Heart left ventricle (tissue), 16 donors: ENCODE measurements around the gene PNPO. TPM values are rescaled to one million over a fixed set of nuclear protein-coding genes. Genes with fewer than 3 reads are reported as not detected.
"Not testable (repeated sequence)": the region's sequence is repeated elsewhere in the genome, so short reads cannot be mapped to it uniquely, and the experiment has no call there.

Source experiments
- ATAC-seq, 4 donors: fragments of 200-7000 bp; cut with Tn5 transposase; one replicate each; pipeline ENCODE4 v1.9.1; 2020 to 2022; ENCODE audit warnings: moderate library complexity in 4 of 4, mild to moderate bottlenecking in 3 of 4, moderate number of reproducible peaks in 1 of 4
- DNase-seq, 5 donors: peaks; one replicate each; pipeline ENCODE4 v3.0.0-alpha.2; 2020
- H3K27ac ChIP-seq, 12 donors: fragments of 200-600 bp; sonication (generic) in 4 of 12; one replicate each; pipeline versions ENCODE4 v1.5.0 to v1.8.0; 2016 to 2022; ENCODE audit warnings: mild to moderate bottlenecking in 2 of 12
- H3K27me3 ChIP-seq, 9 donors: fragments of 200-600 bp; sonication (generic) in 2 of 9; one replicate each; pipeline versions ENCODE4 v1.5.1 to v1.8.0; 2016 to 2022; ENCODE audit warnings: mild to moderate bottlenecking in 3 of 9
- H3K36me3 ChIP-seq, 9 donors: fragments of 200-600 bp; sonication (generic) in 2 of 9; one replicate each; pipeline versions ENCODE4 v1.5.0 to v1.8.0; 2018 to 2022; ENCODE audit warnings: mild to moderate bottlenecking in 2 of 9
- H3K4me1 ChIP-seq, 12 donors: fragments of 200-600 bp; sonication (generic) in 4 of 12; one replicate each; pipeline versions ENCODE4 v1.5.0 to v1.8.0; 2016 to 2022; ENCODE audit warnings: mild to moderate bottlenecking in 3 of 12
- H3K4me3 ChIP-seq, 12 donors: fragments of 200-600 bp; sonication (generic) in 4 of 12; one replicate each; pipeline versions ENCODE4 v1.5.0 to v1.8.0; 2017 to 2022; ENCODE audit warnings: mild to moderate bottlenecking in 9 of 12, moderate library complexity in 4 of 12
- H3K9me3 ChIP-seq, 12 donors: fragments of 200-600 bp; sonication (generic) in 4 of 12; one replicate each; pipeline versions ENCODE4 v1.5.0 to v1.8.0; 2016 to 2022; ENCODE audit warnings: mild to moderate bottlenecking in 1 of 12
- CTCF ChIP-seq, 12 donors: fragments of 200-600 bp; sonication (generic) in 4 of 12; IDR thresholded peaks; one replicate each; pipeline versions ENCODE4 v1.5.0 to v1.8.0; 2018 to 2022; ENCODE audit warnings: antibody characterized with exemption in 12 of 12, mild to moderate bottlenecking in 5 of 12
- POLR2A ChIP-seq, 2 donors: fragments of 450-650 bp; IDR thresholded peaks; one replicate each; pipeline ENCODE4 v1.6.1; 2017; ENCODE audit warnings: antibody characterized with exemption in 2 of 2, mild to moderate bottlenecking in 2 of 2, moderate library complexity in 2 of 2
- WGBS, 4 donors: extraction: QIAGEN DNeasy Blood & Tissue Kit in 2 of 4; methylation state at CpG; one replicate each; pipeline versions ENCODE4 v1.1.5 to v1.1.7; 2013 to 2018; 5-methylcytosine and 5-hydroxymethylcytosine counted together
- intact Hi-C, 10 donors: fragments of 100-400 bp; cut with DNase I; formaldehyde crosslinking; loops; one replicate each; pipeline versions ENCODE4 v1.11.1 to v1.14.2; 2022
- polyA plus RNA-seq, 2 donors: library from polyadenylated mRNA; stranded (reverse); fragments of 200-250 nt; gene quantifications; one replicate each; pipeline ENCODE4 v1.2.3, GENCODE V29; 2013
- total RNA-seq, 9 donors: library from RNA; depleted of rRNA in 2 of 9; stranded (reverse); fragments of >200 nt in 2 of 9; fragmentation: NEBNext Ultra II Directional in 3 of 9; extraction: Animal tissue kit (Norgen Biotek cat#: 25700) in 3 of 9; gene quantifications; one replicate each; pipeline versions ENCODE4 v1.1.0 to v1.2.4, GENCODE V29; 2016 to 2023
- donor health status: ischemic (EF 13 %, LVEDD 7.1; RV severe dilation, severe dysfunction).
- donor health status: healthy with polysubstance abuse.
- donor health status: DM: no; HTN: yes; CAD: no.
- donor health status: DM: no; HTN: no; CAD: no.
- donor health status: ischemic (EF 25% LVEDD 6.9; RV normal size, moderate dysfunction).
- donor health status: ischemic (EF 25% LVEDD 5.7; RV mildly dilated, moderate dysfunction).
- donor health status: healthy.
- donor health status: DM: yes; HTN: yes; CAD: no.
- donor health status: ischemic (EF 35%, LVEDD 5.7; RV mildly dilated, moderate dysfunction).
- donor health status: nonischemic (EF 11% LVEDD 7.7; RV severe dilation, severe dysfunction).
- donor health status: DM: yes; HTN: yes; CAD: no.
- donor health status: PGD.
- donor health status: ischemic (EF 29% LVEDD 5.4; RV normal size, mild dysfunction).
- donor health status: nonischemic (EF 23%, LVEDD 6.1; RV moderate dilation, normal function).

Gene PNPO
- total and polyA plus RNA-seq, 11 donors, result 12.6 to 45.0 (median 29.7) TPM

GRCh38 chr17:47987240-47987835 lies 46.0 kb downstream of the PNPO start:
- TF ChIP-seq POLR2A (IDR thresholded peaks at IDR 0.05), result no peak
- TF ChIP-seq CTCF (IDR thresholded peaks at IDR 0.05), result no peak
- H3K4me1 ChIP-seq, result peaks cover 0 to 36% (median 18%) of the 10 kb centered on the region in 12 donors
- H3K4me3 ChIP-seq, result no peak overlapping the region
- ATAC-seq, result peak in 3 of 4 donors; percentile 44 to 57 (median 54)
- WGBS, 4 donors, result 54 to 62% (median 56%) methylated on average over 17 of the region's 17 CpGs
- no peaks in the 10 kb centered on the region for H3K9me3 ChIP-seq
- intact Hi-C loops, result no loop called here
- H3K36me3 ChIP-seq, result peaks cover 0 to 21% (median 5%) of the 10 kb centered on the region in 9 donors
- H3K27me3 ChIP-seq, result no peaks in the 10 kb centered on the region
- H3K27ac ChIP-seq, result peak overlapping the region in 4 of 12 donors; percentile 15 to 70 (median 24)
- peak in 2 of 5 donors; percentile 43 to 48 for DNase-seq

GRCh38 chr17:47988445-47988844 lies 47.1 kb downstream of the PNPO start:
- H3K9me3 ChIP-seq, DNase-seq, H3K27me3 ChIP-seq, H3K27ac ChIP-seq, ATAC-seq, H3K4me3 ChIP-seq, intact Hi-C loops: not testable (repeated sequence)
- WGBS, 4 donors, result 86 to 100% (median 96%) methylated on average over 1 of the region's 1 CpG
- H3K4me1 ChIP-seq, result peaks cover 0 to 38% (median 11%) of the 10 kb centered on the region in 12 donors
- peaks cover 0 to 10% (median 0%) of the 10 kb centered on the region in 9 donors for H3K36me3 ChIP-seq

- Histone ChIP-seq H3K9me3 (no peaks in the 10 kb centered on the region), H3K27me3 (no peaks in the 10 kb centered on the region), H3K36me3 (peaks cover 0 to 5% (median 0%) of the 10 kb centered on the region in 9 donors), H3K27ac (no peak overlapping the region), H3K4me3 (no peak overlapping the region), H3K4me1 (peaks cover 0 to 31% (median 5%) of the 10 kb centered on the region in 12 donors)
- intact Hi-C loops, result no loop called here
- no peak for ATAC-seq
- 63 to 69% (median 65%) methylated on average over 10 of the region's 10 CpGs for WGBS, 4 donors
- TF ChIP-seq POLR2A (IDR thresholded peaks at IDR 0.05) (no peak), CTCF (IDR thresholded peaks at IDR 0.05) (no peak)
- DNase-seq, result no peak
Observed at GRCh38 chr17:47989159-47989558, 47.8 kb downstream of the PNPO start.

- Histone ChIP-seq H3K27ac (no peak overlapping the region), H3K4me1 (peaks cover 0 to 27% (median 3%) of the 10 kb centered on the region in 12 donors), H3K9me3 (no peaks in the 10 kb centered on the region), H3K36me3 (peaks cover 0 to under 1% (median 0%) of the 10 kb centered on the region in 9 donors), H3K4me3 (no peak overlapping the region), H3K27me3 (no peaks in the 10 kb centered on the region)
- DNase-seq, result no peak
- TF ChIP-seq POLR2A (IDR thresholded peaks at IDR 0.05) (no peak), CTCF (IDR thresholded peaks at IDR 0.05) (no peak)
- no peak for ATAC-seq
- 89 to 95% (median 94%) methylated on average over 1 of the region's 1 CpG for WGBS, 4 donors
- intact Hi-C loops, result no loop called here
Observed at GRCh38 chr17:47989700-47990099, 48.3 kb downstream of the PNPO start.
